ENCODE data around the gene PTPRCAP. TPM values are rescaled to one million over a fixed set of nuclear protein-coding genes. Genes with fewer than 3 reads are reported as not detected.
A peak's percentile ranks its signal among the peaks of the same experiment; 100 is the strongest.
"Not testable (repeated sequence)": the region's sequence is repeated elsewhere in the genome, so short reads cannot be mapped to it uniquely, and the experiment has no call there.

PTPRCAP gene
- total and polyA plus RNA-seq, 2 experiments from 2014 or later: 0.43 TPM; not detected in 1

DNA sequence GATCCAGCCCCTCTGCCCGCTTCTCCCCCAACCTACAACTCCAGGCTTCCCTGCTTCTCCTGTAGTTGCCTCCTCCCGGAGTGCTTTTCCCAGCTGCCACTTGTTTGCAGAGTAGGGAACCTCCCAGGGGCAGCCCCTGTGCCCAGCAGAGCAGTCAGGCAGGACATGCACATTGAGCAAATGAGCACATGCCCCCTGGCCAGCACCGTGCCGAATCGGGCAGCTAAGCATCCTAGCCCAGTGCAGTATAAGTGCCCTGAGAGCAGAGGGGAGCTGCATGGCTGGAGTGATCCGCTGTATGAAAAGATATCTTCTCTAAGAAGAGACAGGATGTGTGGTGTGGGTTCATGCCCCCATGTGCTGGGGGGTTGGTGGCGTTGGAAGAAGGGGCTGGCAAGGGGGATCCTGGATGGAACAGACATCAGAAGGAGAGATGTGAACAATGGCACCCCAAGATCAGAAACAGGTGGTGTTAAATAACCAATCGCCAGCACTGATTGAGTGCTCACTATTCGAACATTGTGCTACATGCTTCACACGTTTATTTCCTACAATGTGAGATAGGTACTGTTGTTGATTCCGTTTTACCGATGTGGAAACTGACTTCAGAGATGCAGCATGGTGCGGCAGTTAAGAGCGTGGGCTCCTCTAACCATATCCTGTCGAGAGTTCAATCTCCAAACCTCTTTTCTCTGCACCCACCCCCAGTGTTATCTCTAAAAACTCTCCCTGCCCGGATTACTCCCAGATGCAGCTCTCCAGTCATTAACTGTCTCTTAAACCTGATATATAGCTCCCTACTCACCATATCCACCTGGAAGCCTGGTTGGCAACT is 46.6 kb upstream of the PTPRCAP start:
- WGBS, 2 experiments (ENCODE audit: low coverage in 1 of 2, low lambda C conversion rate in 2 of 2, missing lambda C conversion rate in 2 of 2): 89% methylated on average over 16 of the region's 16 CpGs
- no peak overlapping the region for H3K9ac ChIP-seq

DNA sequence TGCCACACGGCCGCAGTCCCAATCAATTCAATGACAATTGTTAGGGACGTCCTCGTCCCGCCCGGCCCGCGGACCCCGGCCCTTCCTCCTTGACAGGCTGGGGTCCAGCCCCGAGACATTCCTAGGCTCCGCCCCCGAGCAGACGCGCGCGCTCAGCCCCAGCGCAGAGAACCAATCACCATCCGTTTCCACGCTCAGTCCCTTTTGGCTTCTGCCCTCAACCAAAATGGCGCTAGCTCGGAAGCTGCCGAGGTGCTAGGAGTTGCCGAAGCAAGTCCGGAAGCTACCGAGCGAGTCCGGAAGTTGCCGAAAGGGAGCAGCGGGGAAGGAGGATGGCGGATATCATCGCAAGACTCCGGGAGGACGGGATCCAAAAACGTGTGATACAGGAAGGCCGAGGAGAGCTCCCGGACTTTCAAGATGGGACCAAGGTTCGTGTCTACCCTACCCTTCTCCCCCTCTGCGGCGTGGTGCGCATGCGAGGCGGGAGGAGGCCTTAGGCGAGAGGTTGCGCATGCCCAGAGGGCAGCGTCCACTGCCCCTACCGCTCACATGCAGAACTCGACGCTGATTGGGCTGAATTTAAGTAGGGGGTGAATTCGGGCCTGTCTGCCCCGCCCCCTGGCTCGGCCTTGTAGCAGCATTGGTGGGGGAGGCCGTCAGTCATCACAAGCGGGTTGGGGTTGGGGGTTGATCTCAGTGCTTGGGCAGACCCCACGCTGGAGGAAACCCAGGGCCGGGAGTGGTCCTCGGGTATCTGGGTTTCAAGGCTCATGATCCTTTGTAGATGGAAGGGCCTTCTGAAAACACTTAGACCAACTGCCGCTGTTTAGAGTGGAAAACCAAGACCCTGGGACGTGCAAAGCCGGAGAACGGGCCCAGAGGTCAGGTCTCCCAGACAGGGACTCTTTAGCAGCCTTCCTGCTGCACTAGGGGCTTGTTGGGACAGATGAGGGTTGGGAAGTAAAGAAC is 45.6 kb upstream of the PTPRCAP start, which contains the start of gene AIP:
AIP (plus strand) TSS at position 200 of the 972 bp plus-strand sequence; CDS start at position 333, 133 bp downstream.
- peak within 1 kb of the TSS; percentile 50 for H3K27ac ChIP-seq
- no peaks in the 10 kb centered on the region for H3K9me2 ChIP-seq (ENCODE audit: insufficient read depth)
- H3K36me3 ChIP-seq (ENCODE audit: low read depth): no peaks in the 10 kb centered on the region
- peak within 1 kb of the TSS; percentile 85 for H3K4me3 ChIP-seq
- H3K9ac ChIP-seq: peak within 1 kb of the TSS; percentile 86
- TF ChIP-seq EZH2 (IDR thresholded peaks at IDR 0.05; ENCODE audit: insufficient read depth, poor library complexity, severe bottlenecking): no peak
- TF ChIP-seq EZH2phosphoT487 (IDR thresholded peaks at IDR 0.05; ENCODE audit: insufficient read depth, low read depth): no peak
- peaks cover 24% of the 10 kb centered on the region for H3K79me2 ChIP-seq (ENCODE audit: insufficient read depth)
- H3K9me3 ChIP-seq (ENCODE audit: low read depth): no peaks in the 10 kb centered on the region
- 10 to 11% methylated on average over 57 to 60 of the region's 60 CpGs for WGBS, 2 experiments (ENCODE audit: low coverage in 1 of 2, low lambda C conversion rate in 2 of 2, missing lambda C conversion rate in 2 of 2)
- peak within 1 kb of the TSS; percentile 97 for H2AFZ ChIP-seq
- peak within 1 kb of the TSS; percentile 95 for H3K4me2 ChIP-seq (ENCODE audit: unreplicated experiment)
- no peaks in the 10 kb centered on the region for H3F3A ChIP-seq (ENCODE audit: insufficient read depth)
- in situ Hi-C loops (cut with MboI): no loop called here
- no peaks in the 10 kb centered on the region for H3K27me3 ChIP-seq (replicated peaks; ENCODE audit: insufficient read depth)
- peak; percentile 99 for DNase-seq
- H3K4me1 ChIP-seq (ENCODE audit: insufficient read depth): peaks cover 7% of the 10 kb centered on the region; the same call in 1 of the 2 replicates
- H4K20me1 ChIP-seq (ENCODE audit: insufficient read depth): no peaks in the 10 kb centered on the region

More for the DNA sequence above, 46.6 kb upstream of the PTPRCAP start:
- peaks cover 7% of the 10 kb centered on the region; the same call in 1 of the 2 replicates for H3K4me1 ChIP-seq (ENCODE audit: insufficient read depth)
- peak overlapping the region; percentile 95 for H3K4me2 ChIP-seq (ENCODE audit: unreplicated experiment)
- no peaks in the 10 kb centered on the region for H3K27me3 ChIP-seq (replicated peaks; ENCODE audit: insufficient read depth)
- no peaks in the 10 kb centered on the region for H4K20me1 ChIP-seq (ENCODE audit: insufficient read depth)
- no peak for DNase-seq
- peaks cover 24% of the 10 kb centered on the region for H3K79me2 ChIP-seq (ENCODE audit: insufficient read depth)
- H3K9me2 ChIP-seq (ENCODE audit: insufficient read depth): no peaks in the 10 kb centered on the region
- H3K4me3 ChIP-seq: peak overlapping the region; percentile 85
- no peaks in the 10 kb centered on the region for H3F3A ChIP-seq (ENCODE audit: insufficient read depth)
- in situ Hi-C loops (cut with MboI): no loop called here
- no peaks in the 10 kb centered on the region for H3K9me3 ChIP-seq (ENCODE audit: low read depth)
- H2AFZ ChIP-seq: no peak overlapping the region
- H3K27ac ChIP-seq: no peak overlapping the region
- no peak for TF ChIP-seq EZH2 (IDR thresholded peaks at IDR 0.05; ENCODE audit: insufficient read depth, poor library complexity, severe bottlenecking)
- TF ChIP-seq EZH2phosphoT487 (IDR thresholded peaks at IDR 0.05; ENCODE audit: insufficient read depth, low read depth): no peak
- no peaks in the 10 kb centered on the region for H3K36me3 ChIP-seq (ENCODE audit: low read depth)

DNA sequence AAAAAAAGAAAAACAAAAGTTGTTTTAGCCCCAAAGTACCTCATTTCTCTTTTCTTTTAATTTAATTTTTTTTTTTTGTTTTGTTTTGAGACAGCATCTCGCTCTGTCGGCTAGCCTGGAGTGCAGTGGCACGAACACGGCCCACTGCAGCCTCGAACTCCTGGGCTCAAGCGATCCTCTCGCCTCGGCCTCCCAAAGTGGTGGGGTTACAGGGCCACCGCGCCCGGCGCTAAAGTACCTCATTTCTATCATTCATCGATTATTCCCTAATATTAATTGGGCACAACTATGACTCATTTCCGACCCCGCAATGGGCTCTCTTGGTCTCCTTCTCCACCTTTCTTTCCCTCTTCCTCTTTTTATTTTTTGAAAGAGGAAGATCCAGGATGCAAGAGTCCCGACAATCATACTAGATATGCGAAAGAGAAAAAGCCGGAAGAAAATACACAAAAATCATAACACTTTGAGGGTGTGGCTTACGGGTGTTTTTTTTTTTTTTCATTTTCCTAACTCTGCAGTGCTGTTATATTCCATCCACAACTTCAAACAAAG is 44.9 kb upstream of the PTPRCAP start:
- Histone ChIP-seq H2AFZ (peak overlapping the region; percentile 97), H3K27ac (peak overlapping the region; percentile 50), H3K9me2 (ENCODE audit: insufficient read depth) (no peaks in the 10 kb centered on the region), H4K20me1 (ENCODE audit: insufficient read depth) (no peaks in the 10 kb centered on the region), H3K4me2 (ENCODE audit: unreplicated experiment) (peak overlapping the region; percentile 95), H3K9me3 (ENCODE audit: low read depth) (no peaks in the 10 kb centered on the region), H3K4me1 (ENCODE audit: insufficient read depth) (peaks cover 7% of the 10 kb centered on the region; the same call in 1 of the 2 replicates), H3K9ac (peak overlapping the region; percentile 86), H3K36me3 (ENCODE audit: low read depth) (no peaks in the 10 kb centered on the region), H3K4me3 (peak overlapping the region; percentile 85), H3K79me2 (ENCODE audit: insufficient read depth) (peaks cover 24% of the 10 kb centered on the region), H3F3A (ENCODE audit: insufficient read depth) (no peaks in the 10 kb centered on the region), H3K27me3 (replicated peaks; ENCODE audit: insufficient read depth) (no peaks in the 10 kb centered on the region)
- in situ Hi-C loops (cut with MboI): no loop called here
- TF ChIP-seq EZH2 (IDR thresholded peaks at IDR 0.05; ENCODE audit: insufficient read depth, poor library complexity, severe bottlenecking) (no peak), EZH2phosphoT487 (IDR thresholded peaks at IDR 0.05; ENCODE audit: insufficient read depth, low read depth) (no peak)
- DNase-seq: no peak
- WGBS, 2 experiments (ENCODE audit: low coverage in 1 of 2, low lambda C conversion rate in 2 of 2, missing lambda C conversion rate in 2 of 2): 25% methylated on average over 19 of the region's 19 CpGs

DNA sequence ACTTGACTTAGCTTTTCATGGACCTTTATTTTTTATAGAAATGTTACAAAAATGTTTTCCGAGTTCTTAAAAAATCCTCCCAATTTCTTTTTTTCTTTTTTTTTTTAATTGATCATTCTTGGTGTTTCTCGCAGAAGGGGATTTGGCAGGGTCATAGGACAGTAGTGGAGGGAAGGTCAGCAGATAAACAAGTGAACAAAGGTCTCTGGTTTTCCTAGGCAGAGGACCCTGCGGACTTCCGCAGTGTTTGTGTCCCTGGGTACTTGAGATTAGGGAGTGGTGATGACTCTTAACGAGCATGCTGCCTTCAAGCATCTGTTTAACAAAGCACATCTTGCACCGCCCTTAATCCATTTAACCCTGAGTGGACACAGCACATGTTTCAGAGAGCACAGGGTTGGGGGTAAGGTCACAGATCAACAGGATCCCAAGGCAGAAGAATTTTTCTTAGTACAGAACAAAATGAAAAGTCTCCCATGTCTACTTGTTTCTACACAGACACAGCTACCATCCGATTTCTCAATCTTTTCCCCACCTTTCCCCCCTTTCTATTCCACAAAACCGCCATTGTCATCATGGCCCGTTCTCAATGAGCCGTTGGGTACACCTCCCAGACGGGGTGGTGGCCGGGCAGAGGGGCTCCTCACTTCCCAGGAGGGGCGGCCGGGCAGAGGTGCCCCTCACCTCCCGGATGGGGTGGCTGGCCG is 40.0 kb upstream of the PTPRCAP start:
- H3K27ac ChIP-seq; H3K27me3 ChIP-seq (replicated peaks; ENCODE audit: insufficient read depth); H3K9ac ChIP-seq; H3K9me3 ChIP-seq (ENCODE audit: low read depth); H3K4me3 ChIP-seq; H2AFZ ChIP-seq; H3K79me2 ChIP-seq (ENCODE audit: insufficient read depth); H4K20me1 ChIP-seq (ENCODE audit: insufficient read depth); H3K9me2 ChIP-seq (ENCODE audit: insufficient read depth); H3K4me2 ChIP-seq (ENCODE audit: unreplicated experiment); H3F3A ChIP-seq (ENCODE audit: insufficient read depth); H3K4me1 ChIP-seq (ENCODE audit: insufficient read depth); DNase-seq; in situ Hi-C loops (cut with MboI); H3K36me3 ChIP-seq (ENCODE audit: low read depth): not testable (repeated sequence)
- WGBS, 2 experiments (ENCODE audit: low coverage in 1 of 2, low lambda C conversion rate in 2 of 2, missing lambda C conversion rate in 2 of 2): 67 to 76% methylated on average over 14 of the region's 16 CpGs

DNA sequence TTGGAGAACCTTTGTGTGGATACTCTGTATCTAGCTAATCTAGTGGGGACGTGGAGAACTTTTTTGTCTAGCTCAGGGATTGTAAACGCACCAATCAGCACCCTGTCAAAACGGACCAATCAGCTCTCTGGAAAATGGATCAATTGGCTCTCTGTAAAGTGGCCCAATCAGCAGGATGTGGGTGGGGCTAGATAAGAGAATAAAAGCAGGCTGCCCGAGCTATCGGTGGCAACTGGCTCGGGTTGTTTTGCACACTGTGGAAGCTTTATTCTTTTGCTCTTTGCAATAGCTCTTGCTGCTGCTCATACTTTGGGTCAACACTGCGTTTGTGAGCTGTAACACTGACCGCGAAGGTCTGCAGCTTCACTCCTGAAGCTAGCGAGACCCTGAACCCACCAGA is 39.2 kb upstream of the PTPRCAP start:
- H3K9ac ChIP-seq; H3K4me3 ChIP-seq; H4K20me1 ChIP-seq (ENCODE audit: insufficient read depth); H3F3A ChIP-seq (ENCODE audit: insufficient read depth); H3K9me2 ChIP-seq (ENCODE audit: insufficient read depth); H3K36me3 ChIP-seq (ENCODE audit: low read depth); H3K4me1 ChIP-seq (ENCODE audit: insufficient read depth); H3K4me2 ChIP-seq (ENCODE audit: unreplicated experiment); H2AFZ ChIP-seq; H3K79me2 ChIP-seq (ENCODE audit: insufficient read depth); DNase-seq; H3K9me3 ChIP-seq (ENCODE audit: low read depth); in situ Hi-C loops (cut with MboI); H3K27ac ChIP-seq; H3K27me3 ChIP-seq (replicated peaks; ENCODE audit: insufficient read depth): not testable (repeated sequence)
- WGBS, 2 experiments (ENCODE audit: low coverage in 1 of 2, low lambda C conversion rate in 2 of 2, missing lambda C conversion rate in 2 of 2): 70 to 75% methylated on average over 10 of the region's 10 CpGs

All from GM23248 (cell line).